Endothelial cell of umbilical vein (primary cell): ENCODE data around the gene GPR18. TPM values are rescaled to one million over a fixed set of nuclear protein-coding genes. Genes with fewer than 3 reads are reported as not detected.
"Not testable (repeated sequence)": the region's sequence is repeated elsewhere in the genome, so short reads cannot be mapped to it uniquely, and the experiment has no call there.

Experiments used
- BruUV-seq: library from RNA; stranded (reverse); fragments of 400-500 nt; replicated peaks from 2 replicates; lab custom pipeline; 2021; lab: Mats Ljungman, UMichigan
- CTCF ChIA-PET: fragments of 300-600, 350-600 bp; sonication (Branson Sonifier 250); formaldehyde crosslinking; loops from one replicate; lab custom pipeline; 2021; ENCODE audit warnings: antibody characterized with exemption, inconsistent platforms; lab: Charles Lee
- POLR2A ChIA-PET: fragments of 300-600, 350-600 bp; sonication (Branson Sonifier 250); formaldehyde crosslinking; loops from one replicate; lab custom pipeline; 2021; ENCODE audit warnings: antibody characterized with exemption, inconsistent platforms; lab: Charles Lee
- DNase-seq: peaks from one replicate; pipeline ENCODE4 v3.0.0-alpha.2; 2011; ENCODE audit warnings: low read depth, low spot score
- FAIRE-seq: peaks from 2 replicates; lab custom pipeline; 2011; peaks lifted over from hg19 to GRCh38; lab: Jason Lieb, UNC
- H2AFZ ChIP-seq: 2 replicates; pipeline ENCODE4 v1.6.0; 2012; ENCODE audit warnings: low read depth, low read length, control low read depth, inconsistent platforms
- H3K27ac ChIP-seq: 2 replicates; pipeline ENCODE4 v1.5.1; 2011; ENCODE audit warnings: low read depth, mild to moderate bottlenecking, control low read depth, low read length, moderate library complexity; ENCODE audit not compliant: insufficient read depth
- H3K27me3 ChIP-seq, 2 experiments: 2 replicates each; pipeline versions ENCODE4 v1.6.0 to v1.6.1; 2011; ENCODE audit warnings: low read length in 2 of 2, mixed read lengths in 1 of 2; ENCODE audit not compliant: control insufficient read depth in 2 of 2, insufficient read depth in 2 of 2
- H3K36me3 ChIP-seq, 2 experiments: 2 replicates in 1 of 2; 3 replicates in 1 of 2; pipeline ENCODE4 v1.5.1; 2011; ENCODE audit warnings: low read length in 2 of 2, mild to moderate bottlenecking in 1 of 2, moderate library complexity in 1 of 2; ENCODE audit not compliant: control insufficient read depth in 2 of 2, insufficient read depth in 2 of 2; ENCODE audit errors: extremely low read depth in 1 of 2
- H3K4me1 ChIP-seq: 3 replicates; pipeline ENCODE4 v1.5.1; 2011; ENCODE audit warnings: mild to moderate bottlenecking, low read length; ENCODE audit not compliant: control insufficient read depth, insufficient read depth; ENCODE audit errors: extremely low read depth
- H3K4me2 ChIP-seq: 2 replicates; pipeline ENCODE4 v1.6.1; 2011; ENCODE audit warnings: low read length, control low read depth, mixed read lengths; ENCODE audit not compliant: insufficient read depth
- H3K4me3 ChIP-seq, 3 experiments: fragments of 200-600 bp in 1 of 3; sonication (generic), shearing (Covaris generic) in 1 of 3; replicated peaks in 1 of 3; 2 replicates each; pipeline ENCODE4 v1.5.1; 2011 to 2016; ENCODE audit warnings: control low read depth in 3 of 3, low read length in 3 of 3, mild to moderate bottlenecking in 2 of 3, inconsistent platforms in 1 of 3, low read depth in 1 of 3, moderate library complexity in 1 of 3; ENCODE audit not compliant: insufficient read depth in 1 of 3
- H3K79me2 ChIP-seq: 2 replicates; pipeline ENCODE4 v1.6.0; 2012; ENCODE audit warnings: low read length, inconsistent platforms; ENCODE audit not compliant: control insufficient read depth, insufficient read depth
- H3K9ac ChIP-seq: replicated peaks from 2 replicates; pipeline ENCODE3; 2011; ENCODE audit warnings: low read length, control low read depth; ENCODE audit not compliant: insufficient read depth; ENCODE audit errors: extremely low read depth
- H3K9me1 ChIP-seq: replicated peaks from 3 replicates; pipeline ENCODE4 v1.6.0; 2011; ENCODE audit warnings: mild to moderate bottlenecking, low read length; ENCODE audit not compliant: control insufficient read depth, insufficient read depth; ENCODE audit errors: extremely low read depth
- H3K9me3 ChIP-seq: replicated peaks from 2 replicates; pipeline ENCODE4 v1.5.1; 2012; ENCODE audit warnings: low read length, inconsistent platforms; ENCODE audit not compliant: control insufficient read depth, insufficient read depth
- H4K20me1 ChIP-seq: replicated peaks from 2 replicates; pipeline ENCODE3; 2011; ENCODE audit warnings: mild to moderate bottlenecking, low read length; ENCODE audit not compliant: control insufficient read depth, insufficient read depth; ENCODE audit errors: extremely low read depth
- EZH2 ChIP-seq: IDR thresholded peaks from 2 replicates; pipeline ENCODE4 v1.6.1; 2012; ENCODE audit warnings: borderline replicate concordance, low read depth, mild to moderate bottlenecking, moderate library complexity, low read length, inconsistent platforms; ENCODE audit not compliant: severe bottlenecking
- GATA2 ChIP-seq: IDR thresholded peaks from 2 replicates; pipeline ENCODE4 v1.7.0; 2011; ENCODE audit warnings: low read depth, mild to moderate bottlenecking, moderate library complexity, mixed read lengths, low read length; ENCODE audit not compliant: insufficient read length, insufficient read depth
- JUN ChIP-seq: IDR thresholded peaks from 2 replicates; pipeline ENCODE4 v1.6.1; 2011; ENCODE audit warnings: borderline replicate concordance, low read depth; ENCODE audit not compliant: insufficient read length, insufficient read depth
- MYC ChIP-seq: IDR thresholded peaks from one replicate; pipeline ENCODE4 v1.6.1; 2011; ENCODE audit warnings: mild to moderate bottlenecking, low read depth, low read length
- POLR2A ChIP-seq: IDR thresholded peaks from 2 replicates; pipeline ENCODE4 v1.6.1; 2012; ENCODE audit warnings: low read depth, mild to moderate bottlenecking, control low read depth, low read length
- POLR2AphosphoS5 ChIP-seq: IDR thresholded peaks from 2 replicates; pipeline ENCODE4 v1.6.1; 2012; ENCODE audit warnings: low read depth, mild to moderate bottlenecking, control low read depth, low read length, moderate library complexity; ENCODE audit not compliant: insufficient read depth
- dilution Hi-C: fragments of 300-500 bp; cut with MboI; formaldehyde crosslinking; loops from one replicate; pipeline ENCODE4 v1.15.0; 2019; ENCODE audit warnings: low sequenced_read_pairs; ENCODE audit not compliant: extremely low pct_ligation_motif_present
- intact Hi-C: fragments of 100-400 bp; cut with micrococcal nuclease; formaldehyde crosslinking; loops from one replicate; pipeline ENCODE4 v1.10.0; 2022
- polyA plus RNA-seq, 4 experiments: library from polyadenylated mRNA; depleted of rRNA in 3 of 4; stranded (reverse) in 3 of 4; unstranded in 1 of 4; fragments of >200 nt; gene quantifications; 2 replicates each; pipeline versions ENCODE4 v1.2.1 to v1.2.3, GENCODE V29; 2011 to 2012; ENCODE audit warnings: missing spikeins in 1 of 4
- total RNA-seq: library from RNA; stranded (reverse); gene quantifications from 2 replicates; pipeline ENCODE4 v1.2.3, GENCODE V29; 2021
- TF ChIP-seq, protein P1 (sequence below), 2 donors: IDR thresholded peaks; 1 replicate in 1 of 2; 2 replicates in 1 of 2; pipeline ENCODE4 v1.5.1; 2011; ENCODE audit warnings: low read length in 2 of 2, mild to moderate bottlenecking in 2 of 2, moderate library complexity in 2 of 2, control low read depth in 1 of 2, inconsistent platforms in 1 of 2, low read depth in 1 of 2; ENCODE audit not compliant: insufficient read depth in 1 of 2; ENCODE audit errors: extremely low read depth in 1 of 2
- TF ChIP-seq, protein P2 (sequence below): IDR thresholded peaks from 2 replicates; pipeline ENCODE4 v1.6.1; 2011; ENCODE audit not compliant: insufficient read depth, insufficient read length

Gene GPR18
- total and polyA plus RNA-seq, 2 donors (not counting 3 experiments of a cell fraction or from before 2014, with no cell fraction given) = not detected

DNA sequence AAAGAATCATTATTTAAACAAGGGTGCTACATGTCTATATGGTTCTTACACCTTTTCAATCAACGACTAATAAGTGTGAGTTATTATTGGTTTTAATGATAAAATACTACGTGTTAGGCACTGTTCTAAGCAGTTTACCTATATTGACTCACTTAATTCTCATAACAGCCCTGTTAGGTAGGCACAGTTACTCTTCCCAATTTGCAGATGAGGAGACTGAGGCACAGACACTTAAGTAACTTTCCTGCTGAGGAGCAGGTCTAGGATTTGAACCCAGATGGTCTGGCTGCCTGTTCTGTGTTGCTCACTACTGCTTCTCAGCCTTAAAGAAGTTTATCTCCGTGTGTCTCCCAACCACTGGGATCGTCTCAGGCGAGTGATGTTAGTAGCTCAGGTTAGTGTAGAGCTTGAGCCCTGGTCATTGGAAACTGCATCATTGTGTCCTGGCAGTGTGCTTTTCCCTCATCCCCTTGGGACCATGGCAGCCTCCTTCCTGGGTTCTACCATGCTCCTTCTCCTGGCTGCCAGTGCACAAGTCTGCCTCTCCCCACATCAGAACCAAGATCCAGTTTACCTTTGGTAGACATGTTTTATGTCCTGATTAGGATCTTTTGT, 46.7 kb downstream of the GPR18 start:
- ChIA-PET CTCF (no interaction called here), POLR2A (no interaction called here)
- intact Hi-C loops = no loop called here
- Histone ChIP-seq H3K9ac (no peak overlapping the region), H3K27ac (no peak overlapping the region), H3K4me3 (no peak overlapping the region), H3K79me2 (peaks cover 54% of the 10 kb centered on the region), H3K36me3 (no peaks in the 10 kb centered on the region), H3K4me1 (no peaks in the 10 kb centered on the region), H4K20me1 (peaks cover 2% of the 10 kb centered on the region), H3K4me2 (no peak overlapping the region), H3K9me1 (no peaks in the 10 kb centered on the region), H3K27me3 (no peaks in the 10 kb centered on the region), H3K9me3 (no peaks in the 10 kb centered on the region), H2AFZ (no peak overlapping the region)
- dilution Hi-C loops = no loop called here
- TF ChIP-seq MYC = no peak
- no peak for TF ChIP-seq GATA2
- no peak for TF ChIP-seq POLR2AphosphoS5
- TF ChIP-seq JUN = no peak
- TF ChIP-seq EZH2 = no peak
- TF ChIP-seq, protein P1, sequence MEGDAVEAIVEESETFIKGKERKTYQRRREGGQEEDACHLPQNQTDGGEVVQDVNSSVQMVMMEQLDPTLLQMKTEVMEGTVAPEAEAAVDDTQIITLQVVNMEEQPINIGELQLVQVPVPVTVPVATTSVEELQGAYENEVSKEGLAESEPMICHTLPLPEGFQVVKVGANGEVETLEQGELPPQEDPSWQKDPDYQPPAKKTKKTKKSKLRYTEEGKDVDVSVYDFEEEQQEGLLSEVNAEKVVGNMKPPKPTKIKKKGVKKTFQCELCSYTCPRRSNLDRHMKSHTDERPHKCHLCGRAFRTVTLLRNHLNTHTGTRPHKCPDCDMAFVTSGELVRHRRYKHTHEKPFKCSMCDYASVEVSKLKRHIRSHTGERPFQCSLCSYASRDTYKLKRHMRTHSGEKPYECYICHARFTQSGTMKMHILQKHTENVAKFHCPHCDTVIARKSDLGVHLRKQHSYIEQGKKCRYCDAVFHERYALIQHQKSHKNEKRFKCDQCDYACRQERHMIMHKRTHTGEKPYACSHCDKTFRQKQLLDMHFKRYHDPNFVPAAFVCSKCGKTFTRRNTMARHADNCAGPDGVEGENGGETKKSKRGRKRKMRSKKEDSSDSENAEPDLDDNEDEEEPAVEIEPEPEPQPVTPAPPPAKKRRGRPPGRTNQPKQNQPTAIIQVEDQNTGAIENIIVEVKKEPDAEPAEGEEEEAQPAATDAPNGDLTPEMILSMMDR (IDR thresholded peaks at IDR 0.05; ENCODE audit: extremely low read depth in 1 of 2, insufficient read depth in 1 of 2, low read depth in 1 of 2, low read length in 2 of 2) = no peak
- no peak for TF ChIP-seq POLR2A
- TF ChIP-seq, protein P2, sequence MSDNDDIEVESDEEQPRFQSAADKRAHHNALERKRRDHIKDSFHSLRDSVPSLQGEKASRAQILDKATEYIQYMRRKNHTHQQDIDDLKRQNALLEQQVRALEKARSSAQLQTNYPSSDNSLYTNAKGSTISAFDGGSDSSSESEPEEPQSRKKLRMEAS = no peak
- DNase-seq = no peak
- BruUV-seq = no TSS peak
- no peak for FAIRE-seq

DNA sequence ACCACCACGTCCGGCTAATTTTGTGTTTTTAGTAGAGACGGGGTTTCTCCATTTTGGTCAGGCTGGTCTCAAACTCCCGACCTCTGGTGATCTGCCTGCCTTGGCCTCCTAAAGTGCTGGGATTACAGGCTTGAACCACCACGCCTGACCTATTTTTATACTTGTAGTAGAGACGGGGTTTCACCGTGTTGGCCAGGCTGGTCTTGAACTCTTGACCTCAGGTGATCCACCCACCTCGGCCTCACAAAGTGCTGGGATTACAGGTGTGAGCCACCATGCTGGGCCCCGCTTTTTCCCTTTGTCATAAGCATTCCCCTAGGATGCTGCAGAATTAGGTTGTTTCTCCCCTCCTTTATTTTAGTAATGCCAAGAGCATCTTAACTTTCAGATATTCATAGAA, 47.6 kb downstream of the GPR18 start:
- H3K27me3 ChIP-seq, H3K4me1 ChIP-seq, DNase-seq, intact Hi-C loops, H3K27ac ChIP-seq, H3K4me2 ChIP-seq, H3K9ac ChIP-seq, H2AFZ ChIP-seq, dilution Hi-C loops, H3K4me3 ChIP-seq, H3K36me3 ChIP-seq, CTCF ChIA-PET, BruUV-seq, POLR2A ChIA-PET, H3K9me3 ChIP-seq, H4K20me1 ChIP-seq, FAIRE-seq, H3K9me1 ChIP-seq: not testable (repeated sequence)
- peaks cover 56% of the 10 kb centered on the region for H3K79me2 ChIP-seq
